HEK293 (cell line): ENCODE data around the gene BAG2.

Source experiments
- CTCF ChIA-PET: fragments of 350-600 bp; formaldehyde crosslinking; extraction: SDS; loops from one replicate; lab custom pipeline; 2021; ENCODE audit warnings: antibody characterized with exemption; lab: Yijun Ruan, JAX
- POLR2A ChIA-PET: fragments of 300-600 bp; formaldehyde crosslinking; extraction: SDS; loops from one replicate; lab custom pipeline; 2020; ENCODE audit warnings: antibody characterized with exemption, inconsistent platforms; lab: Yijun Ruan, JAX
- H3K27ac ChIP-seq: fragments of 200-500 bp; sonication (Bioruptor generic); 2 replicates; pipeline ENCODE4 v1.5.1; 2014; ENCODE audit warnings: low read depth, low read length, control low read depth, inconsistent platforms; ENCODE audit errors: extremely low read depth
- H3K36me3 ChIP-seq, 2 experiments: fragments of 200-500 bp in 1 of 2; sonication (Bioruptor generic) in 1 of 2; 1 replicate in 1 of 2; 2 replicates in 1 of 2; pipeline ENCODE4 v1.5.1; 2014 to 2017; ENCODE audit warnings: inconsistent platforms in 2 of 2, low read length in 2 of 2; ENCODE audit not compliant: control insufficient read depth in 2 of 2, insufficient read depth in 1 of 2
- H3K4me1 ChIP-seq: fragments of 200-500 bp; sonication (Bioruptor generic); 2 replicates; pipeline ENCODE4 v1.5.1; 2014; ENCODE audit warnings: mild to moderate bottlenecking, low read length, inconsistent platforms; ENCODE audit not compliant: control insufficient read depth, insufficient read depth
- H3K4me3 ChIP-seq: 2 replicates; pipeline ENCODE4 v1.5.1; 2011; ENCODE audit warnings: low read depth, mild to moderate bottlenecking, control low read depth, low read length, moderate library complexity
- H3K9me3 ChIP-seq: fragments of 200-500 bp; sonication (Bioruptor generic); 2 replicates; pipeline ENCODE4 v1.5.1; 2014; ENCODE audit warnings: low read depth, low read length, inconsistent platforms; ENCODE audit not compliant: control insufficient read depth, insufficient read depth
- GFI1B ChIP-seq: fragments of 450-650 bp; formaldehyde crosslinking; IDR thresholded peaks from 2 replicates; pipeline ENCODE4 v1.5.1; 2016; ENCODE audit warnings: missing biosample characterization, missing genetic modification characterization
- GLIS2 ChIP-seq: fragments of 450-650 bp; formaldehyde crosslinking; IDR thresholded peaks from 2 replicates; pipeline ENCODE4 v1.5.1; 2016; ENCODE audit warnings: missing biosample characterization, missing genetic modification characterization
- HOXC10 ChIP-seq: sonication (generic); formaldehyde crosslinking; IDR thresholded peaks from 2 replicates; pipeline ENCODE4 v1.8.1; 2023; ENCODE audit warnings: mild to moderate bottlenecking, missing genetic modification reagents
- KLF1 ChIP-seq: fragments of 450-650 bp; formaldehyde crosslinking; IDR thresholded peaks from 2 replicates; pipeline ENCODE4 v1.5.1; 2016; ENCODE audit warnings: missing biosample characterization, missing genetic modification characterization
- KLF7 ChIP-seq: fragments of 450-650 bp; formaldehyde crosslinking; IDR thresholded peaks from 2 replicates; pipeline ENCODE4 v1.5.1; 2016; ENCODE audit warnings: missing biosample characterization, missing genetic modification characterization, borderline replicate concordance
- MZF1 ChIP-seq: fragments of 450-650 bp; formaldehyde crosslinking; IDR thresholded peaks from 2 replicates; pipeline ENCODE4 v1.5.1; 2017; ENCODE audit warnings: missing biosample characterization, missing genetic modification characterization, borderline replicate concordance
- YY1 ChIP-seq: fragments of 450-650 bp; formaldehyde crosslinking; IDR thresholded peaks from 2 replicates; pipeline ENCODE4 v1.5.1; 2018; ENCODE audit warnings: missing biosample characterization, missing genetic modification characterization
- ZNF10 ChIP-seq: fragments of 450-650 bp; formaldehyde crosslinking; IDR thresholded peaks from 2 replicates; pipeline ENCODE4 v1.5.1; 2017; ENCODE audit warnings: missing biosample characterization, missing genetic modification characterization
- ZNF391 ChIP-seq: fragments of 450-650 bp; formaldehyde crosslinking; IDR thresholded peaks from 2 replicates; pipeline ENCODE4 v1.5.1; 2016; ENCODE audit warnings: low read depth, missing biosample characterization, missing genetic modification characterization, borderline replicate concordance
- ZNF433 ChIP-seq: fragments of 450-650 bp; formaldehyde crosslinking; IDR thresholded peaks from 2 replicates; pipeline ENCODE4 v1.5.1; 2016; ENCODE audit warnings: missing biosample characterization, missing genetic modification characterization, low read depth
- ZNF473 ChIP-seq: fragments of 450-650 bp; formaldehyde crosslinking; IDR thresholded peaks from 2 replicates; pipeline ENCODE4 v1.5.1; 2017; ENCODE audit warnings: missing biosample characterization, missing genetic modification characterization
- ZNF48 ChIP-seq: fragments of 450-650 bp; formaldehyde crosslinking; IDR thresholded peaks from 2 replicates; pipeline ENCODE4 v1.5.1; 2016; ENCODE audit warnings: missing biosample characterization, missing genetic modification characterization
- ZNF560 ChIP-seq: fragments of 450-650 bp; formaldehyde crosslinking; IDR thresholded peaks from 2 replicates; pipeline ENCODE4 v1.5.1; 2017; ENCODE audit warnings: missing biosample characterization, missing genetic modification characterization, borderline replicate concordance
- ZNF658 ChIP-seq: fragments of 450-650 bp; formaldehyde crosslinking; IDR thresholded peaks from 2 replicates; pipeline ENCODE4; 2016; ENCODE audit warnings: missing biosample characterization, missing genetic modification characterization
- ZNF707 ChIP-seq: fragments of 450-650 bp; formaldehyde crosslinking; IDR thresholded peaks from 2 replicates; pipeline ENCODE4 v1.5.1; 2016; ENCODE audit warnings: missing biosample characterization, missing genetic modification characterization
- TF ChIP-seq, protein P1 (sequence below): fragments of 450-650 bp; formaldehyde crosslinking; IDR thresholded peaks from 2 replicates; pipeline ENCODE4 v1.5.1; 2016; ENCODE audit warnings: missing biosample characterization, missing genetic modification characterization, borderline replicate concordance
- TF ChIP-seq, protein P2 (sequence below): fragments of 450-650 bp; formaldehyde crosslinking; IDR thresholded peaks from 2 replicates; pipeline ENCODE4 v1.5.1; 2016; ENCODE audit warnings: missing biosample characterization, missing genetic modification characterization, low read depth
- TF ChIP-seq, protein P3 (sequence below): fragments of 450-650 bp; formaldehyde crosslinking; conservative IDR thresholded peaks from 2 replicates; pipeline ENCODE4 v1.5.1; 2016; ENCODE audit warnings: low read depth, missing biosample characterization, missing genetic modification characterization

BAG2 gene

DNA sequence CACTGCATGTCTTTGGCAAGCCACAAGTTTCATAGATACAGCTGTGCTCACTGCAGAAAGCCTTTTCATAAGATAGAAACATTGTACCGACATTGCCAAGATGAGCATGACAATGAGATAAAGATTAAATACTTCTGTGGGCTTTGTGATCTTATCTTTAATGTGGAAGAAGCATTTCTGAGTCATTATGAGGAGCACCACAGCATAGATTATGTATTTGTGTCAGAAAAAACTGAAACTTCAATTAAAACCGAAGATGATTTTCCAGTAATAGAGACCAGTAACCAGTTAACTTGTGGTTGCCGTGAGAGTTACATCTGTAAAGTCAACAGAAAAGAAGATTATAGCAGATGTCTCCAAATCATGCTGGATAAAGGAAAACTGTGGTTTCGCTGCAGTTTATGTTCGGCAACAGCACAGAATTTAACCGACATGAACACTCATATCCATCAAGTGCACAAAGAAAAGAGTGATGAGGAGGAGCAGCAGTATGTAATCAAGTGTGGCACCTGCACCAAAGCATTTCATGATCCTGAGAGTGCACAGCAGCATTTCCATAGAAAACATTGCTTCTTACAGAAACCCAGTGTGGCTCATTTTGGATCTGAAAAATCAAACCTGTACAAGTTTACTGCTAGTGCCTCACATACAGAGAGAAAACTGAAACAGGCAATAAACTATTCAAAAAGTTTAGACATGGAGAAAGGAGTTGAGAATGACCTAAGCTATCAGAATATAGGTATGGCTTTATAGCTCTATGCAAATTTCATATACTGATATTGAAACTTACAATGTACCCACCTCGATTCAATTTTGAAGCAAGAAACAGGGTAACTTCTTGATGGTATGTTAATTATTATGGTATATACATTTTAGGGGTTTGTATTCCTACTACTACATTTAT is 23.9 kb upstream of the BAG2 start:
- H3K36me3 ChIP-seq, result peaks cover 43 to 65% of the 10 kb centered on the region in 2 experiments
- H3K27ac ChIP-seq, result no peak overlapping the region
- no peak overlapping the region for H3K4me3 ChIP-seq
- ChIA-PET CTCF (no interaction called here), POLR2A (no interaction called here)
- TF ChIP-seq ZNF707 (tag by site-specific recombination) (no peak), YY1 (no peak), KLF1 (tag by site-specific recombination) (no peak), ZNF48 (tag by site-specific recombination) (no peak), MZF1 (tag by site-specific recombination) (no peak), GLIS2 (no peak), ZNF560 (tag by site-specific recombination) (no peak), KLF7 (tag by site-specific recombination) (no peak), ZNF433 (tag by site-specific recombination) (no peak), ZNF10 (tag by site-specific recombination) (no peak), ZNF391 (tag by site-specific recombination) (no peak), ZNF658 (no peak), GFI1B (tag by site-specific recombination) (no peak), HOXC10 (CRISPR knock-in tag) (no peak), ZNF473 (tag by site-specific recombination) (no peak)
- TF ChIP-seq, protein P1, sequence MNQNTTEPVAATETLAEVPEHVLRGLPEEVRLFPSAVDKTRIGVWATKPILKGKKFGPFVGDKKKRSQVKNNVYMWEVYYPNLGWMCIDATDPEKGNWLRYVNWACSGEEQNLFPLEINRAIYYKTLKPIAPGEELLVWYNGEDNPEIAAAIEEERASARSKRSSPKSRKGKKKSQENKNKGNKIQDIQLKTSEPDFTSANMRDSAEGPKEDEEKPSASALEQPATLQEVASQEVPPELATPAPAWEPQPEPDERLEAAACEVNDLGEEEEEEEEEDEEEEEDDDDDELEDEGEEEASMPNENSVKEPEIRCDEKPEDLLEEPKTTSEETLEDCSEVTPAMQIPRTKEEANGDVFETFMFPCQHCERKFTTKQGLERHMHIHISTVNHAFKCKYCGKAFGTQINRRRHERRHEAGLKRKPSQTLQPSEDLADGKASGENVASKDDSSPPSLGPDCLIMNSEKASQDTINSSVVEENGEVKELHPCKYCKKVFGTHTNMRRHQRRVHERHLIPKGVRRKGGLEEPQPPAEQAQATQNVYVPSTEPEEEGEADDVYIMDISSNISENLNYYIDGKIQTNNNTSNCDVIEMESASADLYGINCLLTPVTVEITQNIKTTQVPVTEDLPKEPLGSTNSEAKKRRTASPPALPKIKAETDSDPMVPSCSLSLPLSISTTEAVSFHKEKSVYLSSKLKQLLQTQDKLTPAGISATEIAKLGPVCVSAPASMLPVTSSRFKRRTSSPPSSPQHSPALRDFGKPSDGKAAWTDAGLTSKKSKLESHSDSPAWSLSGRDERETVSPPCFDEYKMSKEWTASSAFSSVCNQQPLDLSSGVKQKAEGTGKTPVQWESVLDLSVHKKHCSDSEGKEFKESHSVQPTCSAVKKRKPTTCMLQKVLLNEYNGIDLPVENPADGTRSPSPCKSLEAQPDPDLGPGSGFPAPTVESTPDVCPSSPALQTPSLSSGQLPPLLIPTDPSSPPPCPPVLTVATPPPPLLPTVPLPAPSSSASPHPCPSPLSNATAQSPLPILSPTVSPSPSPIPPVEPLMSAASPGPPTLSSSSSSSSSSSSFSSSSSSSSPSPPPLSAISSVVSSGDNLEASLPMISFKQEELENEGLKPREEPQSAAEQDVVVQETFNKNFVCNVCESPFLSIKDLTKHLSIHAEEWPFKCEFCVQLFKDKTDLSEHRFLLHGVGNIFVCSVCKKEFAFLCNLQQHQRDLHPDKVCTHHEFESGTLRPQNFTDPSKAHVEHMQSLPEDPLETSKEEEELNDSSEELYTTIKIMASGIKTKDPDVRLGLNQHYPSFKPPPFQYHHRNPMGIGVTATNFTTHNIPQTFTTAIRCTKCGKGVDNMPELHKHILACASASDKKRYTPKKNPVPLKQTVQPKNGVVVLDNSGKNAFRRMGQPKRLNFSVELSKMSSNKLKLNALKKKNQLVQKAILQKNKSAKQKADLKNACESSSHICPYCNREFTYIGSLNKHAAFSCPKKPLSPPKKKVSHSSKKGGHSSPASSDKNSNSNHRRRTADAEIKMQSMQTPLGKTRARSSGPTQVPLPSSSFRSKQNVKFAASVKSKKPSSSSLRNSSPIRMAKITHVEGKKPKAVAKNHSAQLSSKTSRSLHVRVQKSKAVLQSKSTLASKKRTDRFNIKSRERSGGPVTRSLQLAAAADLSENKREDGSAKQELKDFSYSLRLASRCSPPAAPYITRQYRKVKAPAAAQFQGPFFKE (tag by site-specific recombination), result no peak
- TF ChIP-seq, protein P2, sequence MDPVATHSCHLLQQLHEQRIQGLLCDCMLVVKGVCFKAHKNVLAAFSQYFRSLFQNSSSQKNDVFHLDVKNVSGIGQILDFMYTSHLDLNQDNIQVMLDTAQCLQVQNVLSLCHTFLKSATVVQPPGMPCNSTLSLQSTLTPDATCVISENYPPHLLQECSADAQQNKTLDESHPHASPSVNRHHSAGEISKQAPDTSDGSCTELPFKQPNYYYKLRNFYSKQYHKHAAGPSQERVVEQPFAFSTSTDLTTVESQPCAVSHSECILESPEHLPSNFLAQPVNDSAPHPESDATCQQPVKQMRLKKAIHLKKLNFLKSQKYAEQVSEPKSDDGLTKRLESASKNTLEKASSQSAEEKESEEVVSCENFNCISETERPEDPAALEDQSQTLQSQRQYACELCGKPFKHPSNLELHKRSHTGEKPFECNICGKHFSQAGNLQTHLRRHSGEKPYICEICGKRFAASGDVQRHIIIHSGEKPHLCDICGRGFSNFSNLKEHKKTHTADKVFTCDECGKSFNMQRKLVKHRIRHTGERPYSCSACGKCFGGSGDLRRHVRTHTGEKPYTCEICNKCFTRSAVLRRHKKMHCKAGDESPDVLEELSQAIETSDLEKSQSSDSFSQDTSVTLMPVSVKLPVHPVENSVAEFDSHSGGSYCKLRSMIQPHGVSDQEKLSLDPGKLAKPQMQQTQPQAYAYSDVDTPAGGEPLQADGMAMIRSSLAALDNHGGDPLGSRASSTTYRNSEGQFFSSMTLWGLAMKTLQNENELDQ, result no peak
- TF ChIP-seq, protein P3, sequence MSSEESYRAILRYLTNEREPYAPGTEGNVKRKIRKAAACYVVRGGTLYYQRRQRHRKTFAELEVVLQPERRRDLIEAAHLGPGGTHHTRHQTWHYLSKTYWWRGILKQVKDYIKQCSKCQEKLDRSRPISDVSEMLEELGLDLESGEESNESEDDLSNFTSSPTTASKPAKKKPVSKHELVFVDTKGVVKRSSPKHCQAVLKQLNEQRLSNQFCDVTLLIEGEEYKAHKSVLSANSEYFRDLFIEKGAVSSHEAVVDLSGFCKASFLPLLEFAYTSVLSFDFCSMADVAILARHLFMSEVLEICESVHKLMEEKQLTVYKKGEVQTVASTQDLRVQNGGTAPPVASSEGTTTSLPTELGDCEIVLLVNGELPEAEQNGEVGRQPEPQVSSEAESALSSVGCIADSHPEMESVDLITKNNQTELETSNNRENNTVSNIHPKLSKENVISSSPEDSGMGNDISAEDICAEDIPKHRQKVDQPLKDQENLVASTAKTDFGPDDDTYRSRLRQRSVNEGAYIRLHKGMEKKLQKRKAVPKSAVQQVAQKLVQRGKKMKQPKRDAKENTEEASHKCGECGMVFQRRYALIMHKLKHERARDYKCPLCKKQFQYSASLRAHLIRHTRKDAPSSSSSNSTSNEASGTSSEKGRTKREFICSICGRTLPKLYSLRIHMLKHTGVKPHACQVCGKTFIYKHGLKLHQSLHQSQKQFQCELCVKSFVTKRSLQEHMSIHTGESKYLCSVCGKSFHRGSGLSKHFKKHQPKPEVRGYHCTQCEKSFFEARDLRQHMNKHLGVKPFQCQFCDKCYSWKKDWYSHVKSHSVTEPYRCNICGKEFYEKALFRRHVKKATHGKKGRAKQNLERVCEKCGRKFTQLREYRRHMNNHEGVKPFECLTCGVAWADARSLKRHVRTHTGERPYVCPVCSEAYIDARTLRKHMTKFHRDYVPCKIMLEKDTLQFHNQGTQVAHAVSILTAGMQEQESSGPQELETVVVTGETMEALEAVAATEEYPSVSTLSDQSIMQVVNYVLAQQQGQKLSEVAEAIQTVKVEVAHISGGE, result no peak
- H3K9me3 ChIP-seq, result no peaks in the 10 kb centered on the region
- no peaks in the 10 kb centered on the region for H3K4me1 ChIP-seq
